HepG2 (cell line): ENCODE measurements around the gene PKP3. TPM values are rescaled to one million over a fixed set of nuclear protein-coding genes. Genes with fewer than 3 reads are reported as not detected.

Experiments used
- ADNP ChIP-seq: sonication (generic); formaldehyde crosslinking; IDR thresholded peaks from 2 replicates; pipeline ENCODE4 v1.4.0; 2020; ENCODE audit warnings: missing genetic modification reagents
- E2F1 ChIP-seq: sonication (generic); formaldehyde crosslinking; IDR thresholded peaks from 2 replicates; pipeline ENCODE4 v1.5.0; 2020; ENCODE audit warnings: missing genetic modification reagents
- GATAD1 ChIP-seq: IDR thresholded peaks from 2 replicates; pipeline ENCODE4 v1.6.1; 2016; ENCODE audit warnings: missing genetic modification reagents, missing compliant biosample characterization
- IKZF1 ChIP-seq: fragments of 450-650 bp; IDR thresholded peaks from 2 replicates; pipeline ENCODE4 v1.7.1; 2016
- MED8 ChIP-seq: sonication (generic); formaldehyde crosslinking; IDR thresholded peaks from 2 replicates; pipeline ENCODE4 v1.8.1; 2023; ENCODE audit warnings: mild to moderate bottlenecking, missing genetic modification reagents; ENCODE audit not compliant: insufficient replicate concordance
- SRY ChIP-seq: sonication (generic); formaldehyde crosslinking; IDR thresholded peaks from 2 replicates; pipeline ENCODE4 v1.8.0; 2022; ENCODE audit warnings: mild to moderate bottlenecking, missing genetic modification reagents
- ZKSCAN1 ChIP-seq: fragments of 150-350 bp; IDR thresholded peaks from 2 replicates; pipeline ENCODE4 v1.6.1; 2014; ENCODE audit warnings: low read length
- ZNF274 ChIP-seq: sonication (generic); formaldehyde crosslinking; IDR thresholded peaks from 2 replicates; pipeline ENCODE4 v1.5.1; 2020; ENCODE audit warnings: mild to moderate bottlenecking, missing genetic modification reagents
- polyA plus RNA-seq, 8 experiments: library from polyadenylated mRNA; depleted of rRNA in 3 of 8; stranded (reverse) in 7 of 8; unstranded in 1 of 8; fragments of >200 nt; fragmentation: Illumina TruSeq in 4 of 8; extraction: Trizol in 4 of 8; gene quantifications; 2 replicates each; pipeline versions ENCODE4 v1.2.1 to v1.2.3, GENCODE V29; 2011 to 2016; ENCODE audit warnings: low read depth in 4 of 8, missing spikeins in 1 of 8, mixed read lengths in 1 of 8; ENCODE audit not compliant: insufficient read depth in 1 of 8
- total RNA-seq, 5 experiments: library from RNA; depleted of rRNA; stranded (reverse); fragments of >200 nt; fragmentation: Illumina TruSeq; extraction: Trizol; gene quantifications; 2 replicates each; pipeline ENCODE4 v1.2.3, GENCODE V29; 2016; ENCODE audit warnings: low read depth in 1 of 5
- TF ChIP-seq, protein P1 (sequence below): sonication (generic); formaldehyde crosslinking; IDR thresholded peaks from 2 replicates; pipeline ENCODE4 v1.4.0; 2020; ENCODE audit warnings: mild to moderate bottlenecking, missing genetic modification reagents
- TF ChIP-seq, protein P2 (sequence below): IDR thresholded peaks from 2 replicates; pipeline ENCODE4 v1.4.0; 2020; ENCODE audit warnings: mild to moderate bottlenecking, missing genetic modification reagents
- TF ChIP-seq, protein P3 (sequence below): sonication (generic); formaldehyde crosslinking; IDR thresholded peaks from 2 replicates; pipeline ENCODE4 v1.9.0; 2022; ENCODE audit warnings: missing genetic modification reagents, mild to moderate bottlenecking, borderline replicate concordance

The PKP3 gene
- total and polyA plus RNA-seq, 2 of the 13 experiments (the other 11 are each of a cell fraction or from before 2014, with no cell fraction given): 18.0 to 28.7 TPM

DNA sequence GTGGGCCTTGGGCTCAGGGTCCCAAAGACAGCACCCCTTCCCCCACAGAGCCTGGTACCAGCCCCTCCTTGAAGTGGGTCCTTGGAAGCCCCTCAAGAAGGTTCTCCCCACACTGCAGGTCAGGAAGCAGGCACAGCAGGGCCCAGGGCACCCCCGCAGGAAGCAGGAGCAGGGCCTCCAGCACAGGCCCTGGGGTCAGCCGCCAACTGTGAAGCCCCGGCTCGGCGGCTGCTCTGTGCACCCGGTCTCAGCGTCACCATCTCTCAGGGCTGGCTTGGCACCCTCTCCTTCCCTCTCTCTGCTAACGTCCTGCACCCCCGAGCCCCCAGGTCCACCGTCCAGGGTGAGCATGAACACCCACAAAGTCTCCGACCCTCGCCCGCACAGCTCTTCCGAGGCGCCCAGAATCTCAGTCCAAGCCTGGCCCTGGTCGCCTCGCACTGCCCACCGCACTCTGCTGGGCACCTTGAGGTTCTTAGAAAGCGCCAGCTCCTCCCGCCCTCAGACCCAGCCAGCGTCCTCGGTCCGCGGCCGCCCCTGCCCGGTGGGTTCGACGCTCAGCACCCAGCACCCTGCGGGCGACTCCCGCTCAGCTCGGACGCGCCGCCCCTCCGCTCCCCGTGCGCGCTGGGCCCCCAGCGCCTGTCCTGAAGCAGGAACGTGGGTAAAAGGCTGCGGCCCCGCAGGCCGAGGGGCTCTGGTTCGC lies 22.2 kb downstream of the PKP3 start (continued):
- TF ChIP-seq, protein P1, sequence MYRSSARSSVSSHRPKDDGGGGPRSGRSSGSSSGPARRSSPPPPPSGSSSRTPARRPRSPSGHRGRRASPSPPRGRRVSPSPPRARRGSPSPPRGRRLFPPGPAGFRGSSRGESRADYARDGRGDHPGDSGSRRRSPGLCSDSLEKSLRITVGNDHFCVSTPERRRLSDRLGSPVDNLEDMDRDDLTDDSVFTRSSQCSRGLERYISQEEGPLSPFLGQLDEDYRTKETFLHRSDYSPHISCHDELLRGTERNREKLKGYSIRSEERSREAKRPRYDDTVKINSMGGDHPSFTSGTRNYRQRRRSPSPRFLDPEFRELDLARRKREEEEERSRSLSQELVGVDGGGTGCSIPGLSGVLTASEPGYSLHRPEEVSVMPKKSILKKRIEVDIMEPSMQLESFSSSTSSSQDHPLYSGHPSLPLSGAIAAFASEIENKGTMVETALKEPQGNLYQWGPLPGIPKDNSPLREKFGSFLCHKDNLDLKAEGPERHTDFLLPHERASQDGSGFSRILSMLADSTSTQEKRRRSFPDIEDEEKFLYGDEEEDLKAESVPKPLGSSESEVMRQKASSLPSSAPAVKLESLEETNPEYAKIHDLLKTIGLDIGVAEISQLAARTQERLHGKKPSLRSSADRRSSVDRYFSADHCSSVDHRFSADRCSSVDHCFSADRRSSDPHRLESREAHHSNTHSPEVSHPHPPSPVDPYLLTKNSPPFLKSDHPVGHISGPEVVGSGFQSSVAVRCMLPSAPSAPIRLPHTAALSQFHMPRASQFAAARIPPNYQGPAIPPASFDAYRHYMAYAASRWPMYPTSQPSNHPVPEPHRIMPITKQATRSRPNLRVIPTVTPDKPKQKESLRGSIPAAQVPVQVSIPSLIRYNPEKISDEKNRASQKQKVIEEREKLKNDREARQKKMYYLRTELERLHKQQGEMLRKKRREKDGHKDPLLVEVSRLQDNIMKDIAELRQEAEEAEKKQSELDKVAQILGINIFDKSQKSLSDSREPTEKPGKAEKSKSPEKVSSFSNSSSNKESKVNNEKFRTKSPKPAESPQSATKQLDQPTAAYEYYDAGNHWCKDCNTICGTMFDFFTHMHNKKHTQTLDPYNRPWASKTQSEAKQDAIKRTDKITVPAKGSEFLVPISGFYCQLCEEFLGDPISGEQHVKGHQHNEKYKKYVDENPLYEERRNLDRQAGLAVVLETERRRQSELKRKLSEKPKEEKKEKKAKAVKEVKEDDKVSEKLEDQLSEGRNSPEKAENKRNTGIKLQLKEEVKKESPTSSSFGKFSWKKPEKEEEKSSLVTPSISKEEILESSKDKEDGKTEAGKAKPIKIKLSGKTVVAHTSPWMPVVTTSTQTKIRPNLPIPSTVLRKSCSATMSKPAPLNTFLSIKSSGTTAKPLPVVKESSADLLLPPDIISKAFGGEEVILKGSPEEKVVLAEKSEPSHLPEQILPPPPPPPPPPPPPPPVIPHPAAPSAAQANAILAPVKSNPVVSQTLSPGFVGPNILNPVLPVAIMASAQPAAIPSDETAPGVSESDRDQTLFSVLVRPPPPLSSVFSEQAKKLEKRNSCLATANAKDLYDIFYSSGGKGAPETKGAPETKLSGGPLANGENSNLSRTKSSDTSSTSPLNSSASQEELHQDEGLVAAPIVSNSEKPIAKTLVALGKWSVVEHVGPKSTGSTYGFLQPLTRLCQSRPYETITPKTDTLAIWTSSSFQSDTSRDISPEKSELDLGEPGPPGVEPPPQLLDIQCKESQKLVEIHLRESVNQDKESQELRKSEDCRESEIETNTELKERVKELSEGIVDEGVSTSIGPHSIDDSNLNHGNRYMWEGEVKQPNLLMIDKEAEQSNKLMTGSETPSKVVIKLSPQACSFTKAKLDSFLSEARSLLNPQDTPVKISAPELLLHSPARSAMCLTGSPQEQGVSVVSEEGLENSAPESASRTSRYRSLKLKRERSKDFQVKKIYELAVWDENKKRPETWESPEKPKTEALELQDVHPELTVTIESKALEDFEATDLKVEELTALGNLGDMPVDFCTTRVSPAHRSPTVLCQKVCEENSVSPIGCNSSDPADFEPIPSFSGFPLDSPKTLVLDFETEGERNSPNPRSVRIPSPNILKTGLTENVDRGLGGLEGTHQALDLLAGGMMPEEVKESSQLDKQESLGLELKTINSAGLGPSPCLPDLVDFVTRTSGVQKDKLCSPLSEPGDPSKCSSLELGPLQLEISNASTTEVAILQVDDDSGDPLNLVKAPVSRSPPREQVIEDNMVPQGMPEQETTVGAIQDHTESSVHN (CRISPR knock-in tag): no peak
- TF ChIP-seq ZNF274 (CRISPR knock-in tag) (no peak), IKZF1 (no peak), ADNP (CRISPR knock-in tag) (no peak), MED8 (CRISPR knock-in tag) (no peak), GATAD1 (no peak), E2F1 (CRISPR knock-in tag) (no peak), SRY (CRISPR knock-in tag) (no peak), ZKSCAN1 (no peak)
- TF ChIP-seq, protein P2, sequence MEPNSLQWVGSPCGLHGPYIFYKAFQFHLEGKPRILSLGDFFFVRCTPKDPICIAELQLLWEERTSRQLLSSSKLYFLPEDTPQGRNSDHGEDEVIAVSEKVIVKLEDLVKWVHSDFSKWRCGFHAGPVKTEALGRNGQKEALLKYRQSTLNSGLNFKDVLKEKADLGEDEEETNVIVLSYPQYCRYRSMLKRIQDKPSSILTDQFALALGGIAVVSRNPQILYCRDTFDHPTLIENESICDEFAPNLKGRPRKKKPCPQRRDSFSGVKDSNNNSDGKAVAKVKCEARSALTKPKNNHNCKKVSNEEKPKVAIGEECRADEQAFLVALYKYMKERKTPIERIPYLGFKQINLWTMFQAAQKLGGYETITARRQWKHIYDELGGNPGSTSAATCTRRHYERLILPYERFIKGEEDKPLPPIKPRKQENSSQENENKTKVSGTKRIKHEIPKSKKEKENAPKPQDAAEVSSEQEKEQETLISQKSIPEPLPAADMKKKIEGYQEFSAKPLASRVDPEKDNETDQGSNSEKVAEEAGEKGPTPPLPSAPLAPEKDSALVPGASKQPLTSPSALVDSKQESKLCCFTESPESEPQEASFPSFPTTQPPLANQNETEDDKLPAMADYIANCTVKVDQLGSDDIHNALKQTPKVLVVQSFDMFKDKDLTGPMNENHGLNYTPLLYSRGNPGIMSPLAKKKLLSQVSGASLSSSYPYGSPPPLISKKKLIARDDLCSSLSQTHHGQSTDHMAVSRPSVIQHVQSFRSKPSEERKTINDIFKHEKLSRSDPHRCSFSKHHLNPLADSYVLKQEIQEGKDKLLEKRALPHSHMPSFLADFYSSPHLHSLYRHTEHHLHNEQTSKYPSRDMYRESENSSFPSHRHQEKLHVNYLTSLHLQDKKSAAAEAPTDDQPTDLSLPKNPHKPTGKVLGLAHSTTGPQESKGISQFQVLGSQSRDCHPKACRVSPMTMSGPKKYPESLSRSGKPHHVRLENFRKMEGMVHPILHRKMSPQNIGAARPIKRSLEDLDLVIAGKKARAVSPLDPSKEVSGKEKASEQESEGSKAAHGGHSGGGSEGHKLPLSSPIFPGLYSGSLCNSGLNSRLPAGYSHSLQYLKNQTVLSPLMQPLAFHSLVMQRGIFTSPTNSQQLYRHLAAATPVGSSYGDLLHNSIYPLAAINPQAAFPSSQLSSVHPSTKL: no peak
- TF ChIP-seq, protein P3, sequence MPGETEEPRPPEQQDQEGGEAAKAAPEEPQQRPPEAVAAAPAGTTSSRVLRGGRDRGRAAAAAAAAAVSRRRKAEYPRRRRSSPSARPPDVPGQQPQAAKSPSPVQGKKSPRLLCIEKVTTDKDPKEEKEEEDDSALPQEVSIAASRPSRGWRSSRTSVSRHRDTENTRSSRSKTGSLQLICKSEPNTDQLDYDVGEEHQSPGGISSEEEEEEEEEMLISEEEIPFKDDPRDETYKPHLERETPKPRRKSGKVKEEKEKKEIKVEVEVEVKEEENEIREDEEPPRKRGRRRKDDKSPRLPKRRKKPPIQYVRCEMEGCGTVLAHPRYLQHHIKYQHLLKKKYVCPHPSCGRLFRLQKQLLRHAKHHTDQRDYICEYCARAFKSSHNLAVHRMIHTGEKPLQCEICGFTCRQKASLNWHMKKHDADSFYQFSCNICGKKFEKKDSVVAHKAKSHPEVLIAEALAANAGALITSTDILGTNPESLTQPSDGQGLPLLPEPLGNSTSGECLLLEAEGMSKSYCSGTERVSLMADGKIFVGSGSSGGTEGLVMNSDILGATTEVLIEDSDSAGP (CRISPR knock-in tag): peak; percentile 66; the same call in 1 of the 2 replicates
